ENCODE results near the gene CCDC27.

CCDC27 gene

GRCh38 chr1:3814065-3814464 is 61.8 kb downstream of the CCDC27 start:
- Histone ChIP-seq H3K9me3 (ENCODE audit: severe bottlenecking) (no peaks in the 10 kb centered on the region), H3K27ac (ENCODE audit: poor library complexity, severe bottlenecking) (no peak overlapping the region), H3K4me1 (ENCODE audit: insufficient read depth, poor library complexity, severe bottlenecking) (no peaks in the 10 kb centered on the region), H3K27me3 (ENCODE audit: insufficient read depth, poor library complexity, severe bottlenecking) (no peaks in the 10 kb centered on the region), H3K36me3 (ENCODE audit: low read depth) (no peaks in the 10 kb centered on the region), H3K4me3 (ENCODE audit: severe bottlenecking) (no peak overlapping the region)
- TF ChIP-seq, protein P1, sequence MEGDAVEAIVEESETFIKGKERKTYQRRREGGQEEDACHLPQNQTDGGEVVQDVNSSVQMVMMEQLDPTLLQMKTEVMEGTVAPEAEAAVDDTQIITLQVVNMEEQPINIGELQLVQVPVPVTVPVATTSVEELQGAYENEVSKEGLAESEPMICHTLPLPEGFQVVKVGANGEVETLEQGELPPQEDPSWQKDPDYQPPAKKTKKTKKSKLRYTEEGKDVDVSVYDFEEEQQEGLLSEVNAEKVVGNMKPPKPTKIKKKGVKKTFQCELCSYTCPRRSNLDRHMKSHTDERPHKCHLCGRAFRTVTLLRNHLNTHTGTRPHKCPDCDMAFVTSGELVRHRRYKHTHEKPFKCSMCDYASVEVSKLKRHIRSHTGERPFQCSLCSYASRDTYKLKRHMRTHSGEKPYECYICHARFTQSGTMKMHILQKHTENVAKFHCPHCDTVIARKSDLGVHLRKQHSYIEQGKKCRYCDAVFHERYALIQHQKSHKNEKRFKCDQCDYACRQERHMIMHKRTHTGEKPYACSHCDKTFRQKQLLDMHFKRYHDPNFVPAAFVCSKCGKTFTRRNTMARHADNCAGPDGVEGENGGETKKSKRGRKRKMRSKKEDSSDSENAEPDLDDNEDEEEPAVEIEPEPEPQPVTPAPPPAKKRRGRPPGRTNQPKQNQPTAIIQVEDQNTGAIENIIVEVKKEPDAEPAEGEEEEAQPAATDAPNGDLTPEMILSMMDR (IDR thresholded peaks at IDR 0.05; ENCODE audit: poor library complexity, severe bottlenecking), result no peak
- DNase-seq (ENCODE audit: low spot score) (no peak), ATAC-seq (ENCODE audit: low read depth) (no peak)

DNA sequence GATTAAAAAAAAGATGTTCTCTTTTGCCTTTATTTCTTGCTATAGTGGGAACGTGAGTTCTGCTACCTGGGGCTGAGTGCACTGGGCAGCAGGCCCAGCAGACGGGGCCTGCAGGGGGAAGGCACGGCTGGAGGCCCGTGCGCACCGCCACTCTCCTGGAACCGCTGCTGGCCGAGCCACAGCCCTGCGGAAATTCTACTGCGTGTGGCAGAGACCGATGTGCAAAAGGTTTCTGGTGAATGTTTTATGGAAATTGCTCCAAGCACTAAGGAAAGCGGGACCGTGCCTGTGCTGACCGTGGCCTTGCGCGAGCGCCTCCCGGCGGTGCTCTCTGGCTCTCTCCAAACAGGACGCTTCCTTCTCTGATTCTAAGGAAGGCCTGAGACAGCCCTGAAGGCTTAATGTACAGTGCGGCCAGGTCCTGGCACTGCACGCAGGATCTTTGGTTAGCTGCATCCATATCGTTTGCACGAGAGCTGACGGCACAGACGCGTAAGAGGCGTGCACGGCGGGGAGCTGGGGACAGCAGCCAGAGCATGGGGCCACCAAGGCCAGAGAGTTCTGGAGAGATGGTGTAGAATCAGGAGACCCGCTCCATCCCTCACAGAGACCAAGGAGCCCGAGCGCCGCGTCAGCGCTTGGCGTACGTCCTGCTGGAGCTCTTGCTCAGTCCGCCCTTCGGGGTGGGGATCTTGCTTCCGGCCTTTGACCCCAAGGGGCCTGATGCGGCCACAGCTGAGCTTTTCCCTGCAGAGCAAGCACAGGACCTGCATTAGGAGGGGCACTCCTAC is 62.7 kb downstream of the CCDC27 start:
- Histone ChIP-seq H3K9me3 (ENCODE audit: severe bottlenecking) (no peaks in the 10 kb centered on the region), H3K27me3 (ENCODE audit: insufficient read depth, poor library complexity, severe bottlenecking) (no peaks in the 10 kb centered on the region), H3K4me1 (ENCODE audit: insufficient read depth, poor library complexity, severe bottlenecking) (no peaks in the 10 kb centered on the region), H3K36me3 (ENCODE audit: low read depth) (no peaks in the 10 kb centered on the region), H3K4me3 (ENCODE audit: severe bottlenecking) (no peak overlapping the region), H3K27ac (ENCODE audit: poor library complexity, severe bottlenecking) (no peak overlapping the region)
- no peak for ATAC-seq (ENCODE audit: low read depth)
- DNase-seq (ENCODE audit: low spot score), result no peak
- TF ChIP-seq, protein P1 (IDR thresholded peaks at IDR 0.05; ENCODE audit: poor library complexity, severe bottlenecking), result no peak

- DNase-seq (ENCODE audit: low spot score), result no peak
- no peak overlapping the region for H3K4me3 ChIP-seq (ENCODE audit: severe bottlenecking)
- ATAC-seq (ENCODE audit: low read depth), result no peak
- TF ChIP-seq, protein P1 (IDR thresholded peaks at IDR 0.05; ENCODE audit: poor library complexity, severe bottlenecking), result no peak
- H3K9me3 ChIP-seq (ENCODE audit: severe bottlenecking), result no peaks in the 10 kb centered on the region
- H3K36me3 ChIP-seq (ENCODE audit: low read depth), result no peaks in the 10 kb centered on the region
- H3K27ac ChIP-seq (ENCODE audit: poor library complexity, severe bottlenecking), result no peak overlapping the region
- H3K27me3 ChIP-seq (ENCODE audit: insufficient read depth, poor library complexity, severe bottlenecking), result no peaks in the 10 kb centered on the region
- H3K4me1 ChIP-seq (ENCODE audit: insufficient read depth, poor library complexity, severe bottlenecking), result no peaks in the 10 kb centered on the region
Measured at GRCh38 chr1:3816331-3817137, 64.3 kb downstream of the CCDC27 start.

DNA sequence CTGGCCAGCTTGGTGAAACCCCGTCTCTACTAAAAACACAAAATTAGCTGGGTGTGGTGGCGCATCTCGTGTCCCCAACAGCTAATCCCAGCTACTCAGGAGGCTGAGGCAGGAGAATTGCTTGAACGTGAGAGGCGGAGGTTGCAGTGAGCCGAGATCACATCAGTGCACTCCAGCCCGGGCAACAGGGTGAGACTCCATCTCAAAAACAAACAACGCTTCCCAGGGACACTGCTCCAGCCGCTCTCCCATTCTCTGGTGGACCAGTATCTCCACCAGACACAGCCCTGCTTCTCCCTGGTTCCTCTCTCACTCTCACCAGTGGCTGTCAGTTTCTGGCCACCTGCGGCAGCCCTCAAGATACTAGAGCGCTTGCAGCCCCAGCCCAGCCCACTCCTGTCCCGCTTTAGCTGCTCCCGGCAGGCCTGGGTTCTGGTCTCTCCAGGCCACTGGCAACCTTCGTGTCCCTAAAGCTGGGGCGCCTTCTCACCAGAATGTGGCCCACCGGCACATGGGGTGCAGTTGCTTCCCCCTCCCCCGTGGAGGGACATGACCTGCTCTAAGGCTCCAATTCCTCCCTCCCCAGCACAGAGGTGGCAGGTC is 65.0 kb downstream of the CCDC27 start:
- no peak overlapping the region for H3K27ac ChIP-seq (ENCODE audit: poor library complexity, severe bottlenecking)
- no peaks in the 10 kb centered on the region for H3K27me3 ChIP-seq (ENCODE audit: insufficient read depth, poor library complexity, severe bottlenecking)
- TF ChIP-seq, protein P1 (IDR thresholded peaks at IDR 0.05; ENCODE audit: poor library complexity, severe bottlenecking), result no peak
- H3K4me3 ChIP-seq (ENCODE audit: severe bottlenecking), result no peak overlapping the region
- no peaks in the 10 kb centered on the region for H3K9me3 ChIP-seq (ENCODE audit: severe bottlenecking)
- ATAC-seq (ENCODE audit: low read depth), result no peak
- no peaks in the 10 kb centered on the region for H3K4me1 ChIP-seq (ENCODE audit: insufficient read depth, poor library complexity, severe bottlenecking)
- DNase-seq (ENCODE audit: low spot score), result no peak
- H3K36me3 ChIP-seq (ENCODE audit: low read depth), result no peaks in the 10 kb centered on the region
